Regular cardiac myocyte (primary cell): Measurements from ENCODE around the gene NCDN. TPM values are rescaled to one million over a fixed set of nuclear protein-coding genes. Genes with fewer than 3 reads are reported as not detected.

Experiments
- total RNA-seq: library from RNA; depleted of rRNA; stranded (reverse); fragments of >200 nt; gene quantifications from 2 replicates; pipeline ENCODE4 v1.2.3, GENCODE V29; 2014

The NCDN gene
- 22.3 and 32.8 TPM in 2 replicates for total RNA-seq

GRCh38 chr1:35557611-35558373, at the start of gene NCDN:
Gene NCDN (plus strand): TSS chr1:35557799. CDS start chr1:35558191, 392 bp downstream.

GRCh38 chr1:35557118-35557610, 435 bp upstream of the NCDN start, which contains the start of gene KIAA0319L:
Gene KIAA0319L (minus strand): TSS chr1:35557403. CDS start chr1:35554491, 2,912 bp downstream.

GRCh38 chr1:35573198-35574124, 15.9 kb downstream of the NCDN start, which contains the start of gene TFAP2E:
Gene TFAP2E (plus strand): TSS chr1:35573314. CDS start chr1:35573578, 264 bp downstream.

Other genes with a start within 250 kb of the NCDN start
- gene KIAA0319L, start 396 bp upstream of the NCDN start, total RNA-seq, result 40.5 and 73.3 TPM in 2 replicates
- gene TFAP2E, start 15.5 kb downstream of the NCDN start, total RNA-seq, result under 0.01 TPM in 2 replicates
- 11.0 and 39.1 TPM in 2 replicates for gene PSMB2, start 83.7 kb downstream of the NCDN start, total RNA-seq
- gene C1orf216, start 161.1 kb downstream of the NCDN start, total RNA-seq, result 16.1 and 20.7 TPM in 2 replicates
- gene CLSPN, start 212.2 kb downstream of the NCDN start, total RNA-seq, result 3.1 and 58.1 TPM in 2 replicates